Endodermal cell (in vitro differentiated cells): ENCODE results near the gene KRTAP5-8. TPM values are rescaled to one million over a fixed set of nuclear protein-coding genes. Genes with fewer than 3 reads are reported as not detected.

Experiments
- DNase-seq: peaks from one replicate; pipeline ENCODE4 v3.0.0-alpha.2; 2017
- H3K27ac ChIP-seq: 2 replicates; pipeline ENCODE4 v1.5.1; 2013; ENCODE audit warnings: mild to moderate bottlenecking, low read depth, low read length, moderate library complexity
- H3K27me3 ChIP-seq: 2 replicates; pipeline ENCODE4 v1.6.1; 2013; ENCODE audit warnings: mild to moderate bottlenecking, low read length, moderate library complexity; ENCODE audit not compliant: insufficient read depth, control insufficient read depth, poor library complexity, severe bottlenecking
- H3K36me3 ChIP-seq: 2 replicates; pipeline ENCODE4 v1.7.0; 2013; ENCODE audit warnings: mild to moderate bottlenecking, low read length, moderate library complexity; ENCODE audit not compliant: control insufficient read depth, insufficient read depth
- H3K4me1 ChIP-seq: one replicate; pipeline ENCODE4 v1.7.0; 2013; ENCODE audit warnings: low read length; ENCODE audit not compliant: control insufficient read depth, insufficient read depth
- H3K4me3 ChIP-seq: 2 replicates; pipeline ENCODE4 v1.5.1; 2013; ENCODE audit warnings: mild to moderate bottlenecking, low read length, moderate library complexity
- H3K9ac ChIP-seq: 2 replicates; pipeline ENCODE4 v1.6.1; 2013; ENCODE audit warnings: mild to moderate bottlenecking, low read length, moderate library complexity; ENCODE audit not compliant: poor library complexity, severe bottlenecking; ENCODE audit errors: extremely low read depth
- H3K9me3 ChIP-seq: 2 replicates; pipeline ENCODE4 v1.6.1; 2013; ENCODE audit warnings: mild to moderate bottlenecking, low read length, moderate library complexity; ENCODE audit not compliant: control insufficient read depth
- H3K27ac Mint-ChIP-seq: 2 replicates; pipeline ENCODE4 v1.8.0; 2020; ENCODE audit warnings: mixed read lengths
- H3K27me3 Mint-ChIP-seq: 2 replicates; pipeline ENCODE4 v1.8.0; 2021; ENCODE audit warnings: mild to moderate bottlenecking, mixed read lengths; ENCODE audit not compliant: insufficient read depth
- H3K36me3 Mint-ChIP-seq: 2 replicates; pipeline ENCODE4 v1.8.0; 2020; ENCODE audit warnings: low read depth, mixed read lengths
- H3K4me1 Mint-ChIP-seq: 2 replicates; pipeline ENCODE4 v1.8.0; 2020; ENCODE audit warnings: mixed read lengths
- H3K4me3 Mint-ChIP-seq: 2 replicates; pipeline ENCODE4 v1.8.0; 2020; ENCODE audit warnings: mild to moderate bottlenecking, moderate library complexity, mixed read lengths
- H3K9me3 Mint-ChIP-seq: 2 replicates; pipeline ENCODE4 v1.8.0; 2020; ENCODE audit warnings: mild to moderate bottlenecking, mixed read lengths
- WGBS, 2 experiments: methylation state at CpG; one replicate each; pipeline versions ENCODE4 v1.1.5 to v1.1.7; 2013; ENCODE audit warnings: missing lambda C conversion rate in 2 of 2, mixed read lengths in 1 of 2; ENCODE audit not compliant: insufficient coverage in 1 of 2, insufficient read length in 1 of 2; 5-methylcytosine and 5-hydroxymethylcytosine counted together
- total RNA-seq, 2 donors: library from RNA; stranded (reverse); fragmentation: NEBNext Ultra II Directional in 1 of 2; extraction: Animal tissue kit (Norgen Biotek cat#: 25700) in 1 of 2; gene quantifications; 2 replicates in 1 of 2; 3 replicates in 1 of 2; pipeline ENCODE4 v1.2.1, GENCODE V29; 2021
- TF ChIP-seq, protein P1 (sequence below): fragments of 200-600 bp; sonication (generic); conservative IDR thresholded peaks from 2 replicates; pipeline ENCODE4 v1.5.0; 2021; ENCODE audit warnings: antibody characterized with exemption, mild to moderate bottlenecking

Gene KRTAP5-8
- total RNA-seq, 2 donors from 2014 or later: not detected

DNA sequence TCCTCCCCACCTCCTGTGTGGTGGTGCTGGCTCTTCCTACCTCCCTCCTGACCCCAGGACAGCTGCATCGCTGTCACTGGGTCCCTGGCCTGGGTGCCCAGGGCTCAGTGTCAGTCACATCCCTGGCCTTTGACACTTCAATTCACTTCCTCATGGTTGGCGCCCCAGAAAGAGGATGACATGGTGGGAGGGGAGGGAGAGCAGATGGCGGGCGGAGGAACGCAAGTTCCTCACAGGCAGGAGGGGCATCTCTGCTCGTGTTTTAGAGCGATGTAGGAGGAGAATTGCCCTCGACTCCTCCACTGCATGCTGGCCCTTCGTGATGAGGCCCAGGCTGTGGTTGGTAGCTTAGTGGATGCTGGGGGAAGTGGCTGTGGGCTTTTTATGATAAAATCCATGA, 45.9 kb upstream of the KRTAP5-8 start:
- no peaks in the 10 kb centered on the region for H3K27me3 Mint-ChIP-seq
- H3K4me1 ChIP-seq: peaks cover 2% of the 10 kb centered on the region
- no peak overlapping the region for H3K9ac ChIP-seq
- H3K9me3 Mint-ChIP-seq: no peaks in the 10 kb centered on the region
- no peak overlapping the region for H3K4me3 Mint-ChIP-seq
- H3K36me3 ChIP-seq: peaks cover 46% of the 10 kb centered on the region
- H3K27ac ChIP-seq: no peak overlapping the region
- H3K36me3 Mint-ChIP-seq: peaks cover 80% of the 10 kb centered on the region
- H3K9me3 ChIP-seq: no peaks in the 10 kb centered on the region
- peaks cover 15% of the 10 kb centered on the region for H3K4me1 Mint-ChIP-seq
- H3K4me3 ChIP-seq: no peak overlapping the region
- no peaks in the 10 kb centered on the region for H3K27me3 ChIP-seq
- DNase-seq: no peak
- 94 to 100% methylated on average over 3 to 9 of the region's 9 CpGs for WGBS, 2 experiments
- TF ChIP-seq, protein P1, sequence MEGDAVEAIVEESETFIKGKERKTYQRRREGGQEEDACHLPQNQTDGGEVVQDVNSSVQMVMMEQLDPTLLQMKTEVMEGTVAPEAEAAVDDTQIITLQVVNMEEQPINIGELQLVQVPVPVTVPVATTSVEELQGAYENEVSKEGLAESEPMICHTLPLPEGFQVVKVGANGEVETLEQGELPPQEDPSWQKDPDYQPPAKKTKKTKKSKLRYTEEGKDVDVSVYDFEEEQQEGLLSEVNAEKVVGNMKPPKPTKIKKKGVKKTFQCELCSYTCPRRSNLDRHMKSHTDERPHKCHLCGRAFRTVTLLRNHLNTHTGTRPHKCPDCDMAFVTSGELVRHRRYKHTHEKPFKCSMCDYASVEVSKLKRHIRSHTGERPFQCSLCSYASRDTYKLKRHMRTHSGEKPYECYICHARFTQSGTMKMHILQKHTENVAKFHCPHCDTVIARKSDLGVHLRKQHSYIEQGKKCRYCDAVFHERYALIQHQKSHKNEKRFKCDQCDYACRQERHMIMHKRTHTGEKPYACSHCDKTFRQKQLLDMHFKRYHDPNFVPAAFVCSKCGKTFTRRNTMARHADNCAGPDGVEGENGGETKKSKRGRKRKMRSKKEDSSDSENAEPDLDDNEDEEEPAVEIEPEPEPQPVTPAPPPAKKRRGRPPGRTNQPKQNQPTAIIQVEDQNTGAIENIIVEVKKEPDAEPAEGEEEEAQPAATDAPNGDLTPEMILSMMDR: no peak
- peak overlapping the region; percentile 4 for H3K27ac Mint-ChIP-seq

DNA sequence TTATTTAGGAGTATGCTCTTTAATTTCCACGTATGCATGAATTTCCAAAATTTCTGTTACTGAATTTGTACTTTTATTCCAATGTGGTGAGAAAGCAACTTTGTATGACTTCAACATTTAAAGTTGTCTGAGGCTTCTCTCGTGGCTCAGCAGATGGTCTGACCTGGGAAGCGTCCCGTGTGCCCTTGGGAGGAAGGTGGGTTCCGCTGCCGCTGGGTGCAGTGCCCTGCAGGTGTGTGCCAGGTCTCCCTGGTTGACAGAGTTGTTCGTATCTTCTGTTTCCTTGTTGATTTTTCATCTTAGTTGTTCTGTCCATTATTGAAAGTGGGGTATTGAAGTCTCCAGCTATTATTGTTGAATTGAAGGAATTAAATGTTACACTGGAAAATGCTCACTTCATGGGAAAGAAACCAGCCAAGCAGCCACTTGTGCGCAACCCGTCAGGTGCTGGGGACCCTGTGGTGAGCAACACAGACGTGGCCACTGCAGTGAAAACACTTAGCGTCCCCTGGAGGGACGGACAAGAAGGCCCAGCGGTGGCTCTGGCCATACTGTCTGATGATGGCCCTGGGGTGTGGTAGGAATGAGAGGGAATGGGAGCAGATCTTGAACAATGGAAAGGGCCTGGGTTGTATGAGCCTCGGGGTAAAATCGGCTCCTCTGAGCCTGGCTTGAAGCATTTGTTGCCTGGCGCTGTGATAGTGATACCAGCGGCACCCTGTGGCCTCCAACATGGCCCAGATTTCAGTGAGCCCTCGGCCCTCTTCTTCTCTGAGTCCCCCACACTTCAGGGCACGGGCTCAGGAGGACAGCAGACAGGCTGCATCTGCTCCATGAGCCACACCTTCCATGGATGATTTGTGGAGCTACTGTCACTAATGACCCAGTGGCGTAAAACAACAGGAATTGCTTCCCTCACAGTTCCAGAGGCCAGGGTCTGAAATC, 42.3 kb upstream of the KRTAP5-8 start:
- DNase-seq: no peak
- Mint-ChIP-seq H3K36me3 (peaks cover 83% of the 10 kb centered on the region), H3K4me1 (no peaks in the 10 kb centered on the region), H3K4me3 (no peak overlapping the region), H3K9me3 (no peaks in the 10 kb centered on the region), H3K27ac (no peak overlapping the region), H3K27me3 (no peaks in the 10 kb centered on the region)
- WGBS, 2 experiments: 94 to 95% methylated on average over 16 to 20 of the region's 20 CpGs
- H3K4me3 ChIP-seq: no peak overlapping the region
- H3K4me1 ChIP-seq: no peaks in the 10 kb centered on the region
- no peak overlapping the region for H3K27ac ChIP-seq
- no peaks in the 10 kb centered on the region for H3K27me3 ChIP-seq
- TF ChIP-seq, protein P1: no peak
- no peak overlapping the region for H3K9ac ChIP-seq
- H3K9me3 ChIP-seq: no peaks in the 10 kb centered on the region
- H3K36me3 ChIP-seq: peaks cover 44% of the 10 kb centered on the region

DNA sequence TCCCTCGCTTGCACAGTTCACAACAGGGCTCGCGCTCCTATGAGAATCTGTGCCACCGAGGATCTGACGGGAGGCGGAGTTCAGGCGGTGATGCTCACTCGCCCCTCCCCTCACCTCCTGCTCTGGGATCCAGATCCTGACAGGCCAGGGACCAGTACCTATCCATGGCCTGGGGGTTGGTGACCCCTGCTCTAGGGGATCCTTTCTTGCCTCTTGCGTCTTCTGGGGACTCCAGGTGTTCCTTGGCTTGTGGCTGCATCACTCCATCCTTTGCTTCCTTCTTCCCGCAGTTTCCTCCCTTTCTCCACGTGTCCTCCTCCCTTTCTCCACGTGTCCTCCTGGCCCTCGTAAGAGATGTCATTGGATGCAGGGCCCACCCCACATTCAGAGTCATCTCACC, 41.4 kb upstream of the KRTAP5-8 start:
- H3K4me1 Mint-ChIP-seq: no peaks in the 10 kb centered on the region
- H3K4me1 ChIP-seq: no peaks in the 10 kb centered on the region
- no peaks in the 10 kb centered on the region for H3K9me3 Mint-ChIP-seq
- no peak for DNase-seq
- H3K27me3 ChIP-seq: no peaks in the 10 kb centered on the region
- TF ChIP-seq, protein P1: no peak
- H3K36me3 Mint-ChIP-seq: peaks cover 80% of the 10 kb centered on the region
- H3K9ac ChIP-seq: no peak overlapping the region
- no peak overlapping the region for H3K27ac Mint-ChIP-seq
- no peaks in the 10 kb centered on the region for H3K9me3 ChIP-seq
- H3K4me3 ChIP-seq: no peak overlapping the region
- 94 to 97% methylated on average over 11 to 13 of the region's 13 CpGs for WGBS, 2 experiments
- H3K27ac ChIP-seq: no peak overlapping the region
- peaks cover 44% of the 10 kb centered on the region for H3K36me3 ChIP-seq
- no peaks in the 10 kb centered on the region for H3K27me3 Mint-ChIP-seq
- H3K4me3 Mint-ChIP-seq: no peak overlapping the region
